ENCODE measurements around the gene BTG2.
"Not testable (repeated sequence)": the region's sequence is repeated elsewhere in the genome, so short reads cannot be mapped to it uniquely, and the experiment has no call there.

BTG2 gene

DNA sequence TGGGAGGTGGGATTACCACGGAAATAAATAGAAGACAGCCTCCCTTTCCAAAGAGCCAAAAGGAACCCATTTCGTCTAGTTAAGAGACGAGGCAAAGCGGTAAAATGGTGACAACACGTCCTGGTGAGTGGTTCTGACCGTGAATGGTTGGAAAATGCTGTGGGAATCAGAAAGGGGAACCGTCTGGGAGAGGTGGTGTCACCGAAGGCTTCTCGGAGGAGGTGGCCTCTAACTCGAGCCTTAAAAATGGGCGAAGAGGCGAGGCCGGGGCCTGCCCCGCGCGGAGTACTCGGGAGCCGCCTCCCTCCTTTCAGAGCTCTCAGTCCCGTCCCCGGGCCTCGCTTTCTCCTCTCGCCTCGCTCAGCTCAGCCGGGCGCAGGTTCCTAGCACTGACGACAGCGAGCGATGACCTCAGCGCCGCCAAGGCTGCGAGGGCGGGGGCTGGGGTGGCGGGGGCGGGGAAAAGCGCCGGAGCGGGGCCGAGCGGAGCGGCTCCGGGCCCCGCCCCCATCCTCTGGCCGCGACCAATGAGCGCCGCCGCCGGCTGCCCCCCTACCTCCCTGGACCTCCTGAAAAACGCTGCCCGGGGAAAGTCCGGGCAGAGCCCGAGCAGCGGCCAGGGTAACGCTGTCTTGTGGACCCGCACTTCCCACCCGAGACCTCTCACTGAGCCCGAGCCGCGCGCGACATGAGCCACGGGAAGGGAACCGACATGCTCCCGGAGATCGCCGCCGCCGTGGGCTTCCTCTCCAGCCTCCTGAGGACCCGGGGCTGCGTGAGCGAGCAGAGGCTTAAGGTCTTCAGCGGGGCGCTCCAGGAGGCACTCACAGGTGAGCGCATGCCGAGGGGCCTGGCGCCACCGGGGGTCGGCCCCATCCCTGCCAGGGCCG is at the start of gene BTG2:
BTG2 (plus strand) TSS at position 601 of the 890 bp plus-strand sequence; CDS start at position 689, 88 bp downstream.
- H3K9me3 ChIP-seq (replicated peaks in 1 of 11): peaks cover 0 to 4% (median 0%) of the 10 kb centered on the region in 11 experiments; a peak in 3 of 22 replicates
- H3K27ac ChIP-seq: peak within 1 kb of the TSS; percentile 93 to 100 (median 97)
- peaks cover 68 to 81% (median 75%) of the 10 kb centered on the region in 10 experiments for H3K4me1 ChIP-seq
- peak within 1 kb of the TSS; percentile 91 to 99 (median 98) for H3K4me2 ChIP-seq
- peaks cover 47 to 49% (median 48%) of the 10 kb centered on the region in 11 experiments for H4K20me1 ChIP-seq
- TF ChIP-seq Cebpa-rat (IDR thresholded peaks at IDR 0.05): no peak
- H3K27me3 ChIP-seq: no peaks in the 10 kb centered on the region
- peak within 1 kb of the TSS; percentile 88 to 99 (median 98) for H3K4me3 ChIP-seq
- peak within 1 kb of the TSS; percentile 97 to 100 (median 99) for H3K9ac ChIP-seq
- H3K36me3 ChIP-seq: peaks cover 37 to 47% (median 45%) of the 10 kb centered on the region in 11 experiments

DNA sequence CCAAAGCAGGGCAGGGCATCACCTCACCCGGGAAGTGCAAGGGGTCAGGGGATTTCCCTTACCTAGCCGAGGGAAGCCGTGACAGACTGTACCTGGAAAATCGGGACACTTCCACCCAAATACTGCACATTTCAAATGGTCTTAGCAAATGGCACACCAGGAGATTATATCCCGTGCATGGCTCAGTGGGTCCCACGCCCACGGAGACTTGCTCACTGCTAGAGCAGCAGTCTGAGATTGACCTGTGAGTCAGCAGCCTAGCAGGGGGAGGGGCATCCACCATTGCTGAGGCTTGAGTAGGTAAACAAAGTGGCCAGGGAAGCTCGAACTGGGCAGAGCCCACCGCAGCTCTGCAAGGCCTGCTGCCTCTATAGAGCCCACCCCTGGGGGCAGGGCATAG is 48.7 kb upstream of the BTG2 start:
- H3K36me3 ChIP-seq, H3K27ac ChIP-seq, H4K20me1 ChIP-seq, H3K4me1 ChIP-seq, H3K4me3 ChIP-seq, H3K4me2 ChIP-seq, H3K27me3 ChIP-seq, H3K9ac ChIP-seq: not testable (repeated sequence)
- H3K9me3 ChIP-seq (replicated peaks in 1 of 11): peaks cover 0 to 40% (median 12%) of the 10 kb centered on the region in 11 experiments; a peak in 13 of 22 replicates

GRCh38 chr1:203263496-203263895 is 41.8 kb upstream of the BTG2 start:
- H3K4me3 ChIP-seq: no peak overlapping the region
- H3K4me1 ChIP-seq: peaks cover 14 to 26% (median 22%) of the 10 kb centered on the region in 10 experiments
- TF ChIP-seq Cebpa-rat (IDR thresholded peaks at IDR 0.05): no peak
- no peaks in the 10 kb centered on the region for H3K36me3 ChIP-seq
- no peak overlapping the region for H3K27ac ChIP-seq
- H4K20me1 ChIP-seq: no peaks in the 10 kb centered on the region
- H3K27me3 ChIP-seq: no peaks in the 10 kb centered on the region
- H3K4me2 ChIP-seq: peak overlapping the region in 8 of 11 experiments; percentile 8 to 31 (median 23); a peak in 12 of 22 replicates
- no peak overlapping the region for H3K9ac ChIP-seq
- H3K9me3 ChIP-seq (replicated peaks in 1 of 11): no peaks in the 10 kb centered on the region

DNA sequence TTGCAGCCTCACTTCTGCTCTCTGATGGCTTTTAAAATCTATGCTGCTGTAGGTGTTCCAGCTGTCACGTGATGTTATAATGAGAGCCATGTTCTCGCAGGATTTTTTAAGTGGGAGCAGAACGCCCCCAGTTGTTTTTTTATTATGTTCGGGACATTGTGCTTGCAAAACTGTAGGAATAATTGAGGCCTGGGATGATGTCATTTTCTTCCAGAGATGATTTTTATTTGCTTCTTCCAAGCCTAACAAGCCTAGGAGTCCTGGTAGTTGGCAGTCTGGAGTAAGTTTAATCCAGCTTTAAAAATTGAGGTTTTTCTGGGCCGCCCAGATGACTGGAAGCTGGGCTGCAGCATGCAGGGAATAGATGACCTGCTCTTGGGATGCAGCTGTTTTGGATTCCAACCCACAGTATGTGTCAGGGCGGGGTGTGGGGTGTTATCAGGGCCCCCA is 41.2 kb upstream of the BTG2 start:
- Histone ChIP-seq H3K4me2 (peak overlapping the region in 2 of 11 experiments; percentile 22 to 24; a peak in 1 of 22 replicates), H3K9ac (no peak overlapping the region), H3K36me3 (no peaks in the 10 kb centered on the region), H3K4me3 (no peak overlapping the region), H3K27ac (no peak overlapping the region), H3K27me3 (no peaks in the 10 kb centered on the region), H4K20me1 (no peaks in the 10 kb centered on the region), H3K9me3 (replicated peaks in 1 of 11) (no peaks in the 10 kb centered on the region), H3K4me1 (peaks cover 18 to 31% (median 27%) of the 10 kb centered on the region in 10 experiments)
- TF ChIP-seq Cebpa-rat (IDR thresholded peaks at IDR 0.05): no peak

DNA sequence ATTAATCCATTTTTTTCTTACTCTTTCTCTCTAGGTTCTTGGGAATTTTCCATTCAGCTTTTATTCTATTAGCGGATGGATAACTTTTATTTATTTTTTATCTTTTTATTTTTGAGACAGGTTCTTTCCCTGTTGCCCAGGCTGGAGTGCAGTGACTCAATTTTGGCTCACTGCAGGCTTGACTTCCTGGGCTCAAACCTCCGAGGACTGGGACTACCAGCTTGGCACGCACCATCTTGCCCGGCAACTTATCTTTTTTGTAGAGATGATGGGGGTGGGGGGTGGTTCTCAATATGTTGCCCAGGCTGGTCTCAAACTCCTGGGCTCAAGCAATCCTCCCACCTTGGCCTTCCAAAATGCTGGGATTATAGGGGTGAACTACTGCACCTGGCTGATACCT is 39.8 kb upstream of the BTG2 start:
- Histone ChIP-seq H3K9me3 (replicated peaks in 1 of 11) (no peaks in the 10 kb centered on the region), H3K4me3 (no peak overlapping the region), H3K4me1 (peaks cover 32 to 45% (median 41%) of the 10 kb centered on the region in 10 experiments), H3K36me3 (no peaks in the 10 kb centered on the region), H4K20me1 (no peaks in the 10 kb centered on the region), H3K27me3 (no peaks in the 10 kb centered on the region), H3K9ac (no peak overlapping the region), H3K27ac (no peak overlapping the region), H3K4me2 (peak overlapping the region in 9 of 11 experiments; percentile 6 to 57 (median 42); a peak in 12 of 22 replicates)
- no peak for TF ChIP-seq Cebpa-rat (IDR thresholded peaks at IDR 0.05)

DNA sequence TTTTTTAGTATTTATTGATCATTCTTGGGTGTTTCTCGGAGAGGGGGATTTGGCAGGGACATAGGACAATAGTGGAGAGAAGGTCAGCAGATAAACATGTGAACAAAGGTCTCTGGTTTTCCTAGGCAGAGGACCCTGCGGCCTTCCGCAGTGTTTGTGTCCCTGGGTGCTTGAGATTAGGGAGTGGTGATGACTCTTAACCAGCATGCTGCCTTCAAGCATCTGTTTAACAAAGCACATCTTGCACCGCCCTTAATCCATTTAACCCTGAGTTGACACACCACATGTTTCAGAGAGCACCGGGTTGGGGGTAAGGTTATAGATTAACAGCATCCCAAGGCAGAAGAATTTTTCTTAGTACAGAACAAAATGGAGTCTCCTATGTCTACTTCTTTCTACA is 39.2 kb upstream of the BTG2 start:
- H3K4me1 ChIP-seq: peaks cover 38 to 51% (median 47%) of the 10 kb centered on the region in 10 experiments
- H3K4me3 ChIP-seq; H3K27ac ChIP-seq; H3K36me3 ChIP-seq; H3K27me3 ChIP-seq; H4K20me1 ChIP-seq; H3K9me3 ChIP-seq (replicated peaks in 1 of 11); H3K9ac ChIP-seq: not testable (repeated sequence)
- peak overlapping the region in 9 of 11 experiments; percentile 6 to 57 (median 42); a peak in 12 of 22 replicates for H3K4me2 ChIP-seq

GRCh38 chr1:203267347-203267846 is 37.9 kb upstream of the BTG2 start:
- Histone ChIP-seq H3K9me3 (replicated peaks in 1 of 11) (no peaks in the 10 kb centered on the region), H3K36me3 (no peaks in the 10 kb centered on the region), H3K27ac (peak overlapping the region; percentile 6 to 79 (median 66); a peak in 20 of 22 replicates), H3K4me1 (peaks cover 51 to 64% (median 60%) of the 10 kb centered on the region in 10 experiments), H3K4me2 (peak overlapping the region; percentile 64 to 93 (median 85)), H3K4me3 (peak overlapping the region; percentile 47 to 75 (median 58)), H3K27me3 (no peaks in the 10 kb centered on the region), H4K20me1 (no peaks in the 10 kb centered on the region), H3K9ac (peak overlapping the region; percentile 65 to 81 (median 74))
- TF ChIP-seq Cebpa-rat (IDR thresholded peaks at IDR 0.05): no peak; a peak in 1 of 22 replicates

- Histone ChIP-seq H3K9me3 (replicated peaks in 1 of 11) (no peaks in the 10 kb centered on the region), H3K36me3 (no peaks in the 10 kb centered on the region), H3K27me3 (no peaks in the 10 kb centered on the region), H4K20me1 (no peaks in the 10 kb centered on the region), H3K4me1 (peaks cover 56 to 69% (median 65%) of the 10 kb centered on the region in 10 experiments), H3K9ac (peak overlapping the region; percentile 65 to 81 (median 74); a peak in 19 of 22 replicates), H3K4me3 (peak overlapping the region; percentile 47 to 75 (median 58)), H3K27ac (peak overlapping the region in 10 of 11 experiments; percentile 6 to 79 (median 70); a peak in 18 of 22 replicates), H3K4me2 (peak overlapping the region; percentile 64 to 93 (median 85))
- no peak for TF ChIP-seq Cebpa-rat (IDR thresholded peaks at IDR 0.05)
These were observed 37.4 kb upstream of the BTG2 start for GRCh38 chr1:203267912-203268311.

All from BLaER1 treated with 17β-estradiol and CSF1 and Interleukin-3, amounts not matched to agents 10 nM and 100 nM (cell line).